ENCODE measurements around the gene CP. TPM values are rescaled to one million over a fixed set of nuclear protein-coding genes. Genes with fewer than 3 reads are reported as not detected.

The CP gene
- total RNA-seq, 1 experiment from 2014 or later: 1.5 TPM

DNA sequence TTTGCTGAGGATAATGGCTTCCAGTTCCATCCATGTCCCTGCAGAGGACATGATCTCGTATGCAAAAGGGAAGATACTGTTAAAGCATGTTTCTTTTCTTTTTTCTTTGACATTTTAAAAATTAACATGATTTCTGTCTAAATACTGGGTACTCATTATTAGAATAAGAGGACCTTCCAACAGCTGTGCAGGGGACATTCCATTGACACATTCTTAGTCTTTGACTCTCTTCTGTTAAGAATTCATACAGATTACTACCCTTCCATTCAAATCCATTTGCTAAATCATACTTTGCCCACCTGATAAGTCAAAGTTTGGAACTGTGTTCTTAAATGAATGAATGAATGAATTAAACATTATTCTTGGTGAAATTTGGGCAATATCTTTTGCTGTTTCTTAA lies 5.1 kb upstream of the CP start (continued):
- TF ChIP-seq FOXP1 (CRISPR knock-in tag; IDR thresholded peaks at IDR 0.05; ENCODE audit: borderline replicate concordance) (no peak), MYBL2 (CRISPR knock-in tag; IDR thresholded peaks at IDR 0.05) (no peak), ZNF121 (CRISPR knock-in tag; IDR thresholded peaks at IDR 0.05) (no peak), ZNF396 (CRISPR knock-in tag; IDR thresholded peaks at IDR 0.05; ENCODE audit: borderline replicate concordance) (no peak), EMX1 (CRISPR knock-in tag; IDR thresholded peaks at IDR 0.05) (no peak), OVOL2 (CRISPR knock-in tag; IDR thresholded peaks at IDR 0.05; ENCODE audit: borderline replicate concordance) (no peak), GRHL2 (CRISPR knock-in tag; IDR thresholded peaks at IDR 0.05; ENCODE audit: insufficient replicate concordance, severe bottlenecking) (no peak), SMAD4 (CRISPR knock-in tag; IDR thresholded peaks at IDR 0.05) (no peak)
- TF ChIP-seq, protein P1, sequence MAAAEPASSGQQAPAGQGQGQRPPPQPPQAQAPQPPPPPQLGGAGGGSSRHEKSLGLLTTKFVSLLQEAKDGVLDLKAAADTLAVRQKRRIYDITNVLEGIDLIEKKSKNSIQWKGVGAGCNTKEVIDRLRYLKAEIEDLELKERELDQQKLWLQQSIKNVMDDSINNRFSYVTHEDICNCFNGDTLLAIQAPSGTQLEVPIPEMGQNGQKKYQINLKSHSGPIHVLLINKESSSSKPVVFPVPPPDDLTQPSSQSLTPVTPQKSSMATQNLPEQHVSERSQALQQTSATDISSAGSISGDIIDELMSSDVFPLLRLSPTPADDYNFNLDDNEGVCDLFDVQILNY (CRISPR knock-in tag; IDR thresholded peaks at IDR 0.05): no peak

- TF ChIP-seq, protein P2, sequence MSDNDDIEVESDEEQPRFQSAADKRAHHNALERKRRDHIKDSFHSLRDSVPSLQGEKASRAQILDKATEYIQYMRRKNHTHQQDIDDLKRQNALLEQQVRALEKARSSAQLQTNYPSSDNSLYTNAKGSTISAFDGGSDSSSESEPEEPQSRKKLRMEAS (CRISPR knock-in tag; IDR thresholded peaks at IDR 0.05): no peak
- TF ChIP-seq, protein P3, sequence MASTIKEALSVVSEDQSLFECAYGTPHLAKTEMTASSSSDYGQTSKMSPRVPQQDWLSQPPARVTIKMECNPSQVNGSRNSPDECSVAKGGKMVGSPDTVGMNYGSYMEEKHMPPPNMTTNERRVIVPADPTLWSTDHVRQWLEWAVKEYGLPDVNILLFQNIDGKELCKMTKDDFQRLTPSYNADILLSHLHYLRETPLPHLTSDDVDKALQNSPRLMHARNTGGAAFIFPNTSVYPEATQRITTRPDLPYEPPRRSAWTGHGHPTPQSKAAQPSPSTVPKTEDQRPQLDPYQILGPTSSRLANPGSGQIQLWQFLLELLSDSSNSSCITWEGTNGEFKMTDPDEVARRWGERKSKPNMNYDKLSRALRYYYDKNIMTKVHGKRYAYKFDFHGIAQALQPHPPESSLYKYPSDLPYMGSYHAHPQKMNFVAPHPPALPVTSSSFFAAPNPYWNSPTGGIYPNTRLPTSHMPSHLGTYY (CRISPR knock-in tag; IDR thresholded peaks at IDR 0.05): no peak
- peak; percentile 70 for TF ChIP-seq GABPB1 (CRISPR knock-in tag; IDR thresholded peaks at IDR 0.05)
- H3K4me1 Mint-ChIP-seq: peaks cover 30% of the 10 kb centered on the region
- ChIA-PET POLR2A (no interaction called here), CTCF (no interaction called here)
- peaks cover 3% of the 10 kb centered on the region; the same call in 1 of the 2 replicates for H3K9me3 Mint-ChIP-seq
- H3K36me3 Mint-ChIP-seq: no peaks in the 10 kb centered on the region
- H3K27ac Mint-ChIP-seq: no peak overlapping the region
- no peak overlapping the region for H3K4me3 Mint-ChIP-seq
- ATAC-seq (no peak), DNase-seq (ENCODE audit: low spot score) (no peak)
- H3K27me3 Mint-ChIP-seq (ENCODE audit: low read depth): no peaks in the 10 kb centered on the region
Observed at GRCh38 chr3:149224736-149225594, 3.3 kb upstream of the CP start.

GRCh38 chr3:149223461-149223820 lies 1.8 kb upstream of the CP start:
- H3K27me3 Mint-ChIP-seq (ENCODE audit: low read depth): no peaks in the 10 kb centered on the region
- ChIA-PET CTCF (no interaction called here), POLR2A (no interaction called here)
- ATAC-seq (no peak), DNase-seq (ENCODE audit: low spot score) (no peak)
- H3K4me1 Mint-ChIP-seq: peaks cover 23% of the 10 kb centered on the region
- peaks cover 14% of the 10 kb centered on the region for H3K9me3 Mint-ChIP-seq
- no peak overlapping the region for H3K27ac Mint-ChIP-seq
- H3K4me3 Mint-ChIP-seq: no peak overlapping the region
- peaks cover 7% of the 10 kb centered on the region for H3K36me3 Mint-ChIP-seq
- TF ChIP-seq, protein P4, sequence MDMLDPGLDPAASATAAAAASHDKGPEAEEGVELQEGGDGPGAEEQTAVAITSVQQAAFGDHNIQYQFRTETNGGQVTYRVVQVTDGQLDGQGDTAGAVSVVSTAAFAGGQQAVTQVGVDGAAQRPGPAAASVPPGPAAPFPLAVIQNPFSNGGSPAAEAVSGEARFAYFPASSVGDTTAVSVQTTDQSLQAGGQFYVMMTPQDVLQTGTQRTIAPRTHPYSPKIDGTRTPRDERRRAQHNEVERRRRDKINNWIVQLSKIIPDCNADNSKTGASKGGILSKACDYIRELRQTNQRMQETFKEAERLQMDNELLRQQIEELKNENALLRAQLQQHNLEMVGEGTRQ (CRISPR knock-in tag; IDR thresholded peaks at IDR 0.05): no peak
- TF ChIP-seq, protein P5, sequence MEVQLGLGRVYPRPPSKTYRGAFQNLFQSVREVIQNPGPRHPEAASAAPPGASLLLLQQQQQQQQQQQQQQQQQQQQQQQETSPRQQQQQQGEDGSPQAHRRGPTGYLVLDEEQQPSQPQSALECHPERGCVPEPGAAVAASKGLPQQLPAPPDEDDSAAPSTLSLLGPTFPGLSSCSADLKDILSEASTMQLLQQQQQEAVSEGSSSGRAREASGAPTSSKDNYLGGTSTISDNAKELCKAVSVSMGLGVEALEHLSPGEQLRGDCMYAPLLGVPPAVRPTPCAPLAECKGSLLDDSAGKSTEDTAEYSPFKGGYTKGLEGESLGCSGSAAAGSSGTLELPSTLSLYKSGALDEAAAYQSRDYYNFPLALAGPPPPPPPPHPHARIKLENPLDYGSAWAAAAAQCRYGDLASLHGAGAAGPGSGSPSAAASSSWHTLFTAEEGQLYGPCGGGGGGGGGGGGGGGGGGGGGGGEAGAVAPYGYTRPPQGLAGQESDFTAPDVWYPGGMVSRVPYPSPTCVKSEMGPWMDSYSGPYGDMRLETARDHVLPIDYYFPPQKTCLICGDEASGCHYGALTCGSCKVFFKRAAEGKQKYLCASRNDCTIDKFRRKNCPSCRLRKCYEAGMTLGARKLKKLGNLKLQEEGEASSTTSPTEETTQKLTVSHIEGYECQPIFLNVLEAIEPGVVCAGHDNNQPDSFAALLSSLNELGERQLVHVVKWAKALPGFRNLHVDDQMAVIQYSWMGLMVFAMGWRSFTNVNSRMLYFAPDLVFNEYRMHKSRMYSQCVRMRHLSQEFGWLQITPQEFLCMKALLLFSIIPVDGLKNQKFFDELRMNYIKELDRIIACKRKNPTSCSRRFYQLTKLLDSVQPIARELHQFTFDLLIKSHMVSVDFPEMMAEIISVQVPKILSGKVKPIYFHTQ (CRISPR knock-in tag; IDR thresholded peaks at IDR 0.05): no peak
- TF ChIP-seq CBFB (CRISPR knock-in tag; IDR thresholded peaks at IDR 0.05; ENCODE audit: low read depth) (no peak), ATF6 (CRISPR knock-in tag; IDR thresholded peaks at IDR 0.05) (no peak), ZNF317 (CRISPR knock-in tag; IDR thresholded peaks at IDR 0.05; ENCODE audit: borderline replicate concordance, low read depth) (no peak), ZNF396 (CRISPR knock-in tag; IDR thresholded peaks at IDR 0.05; ENCODE audit: borderline replicate concordance) (no peak), TEAD4 (CRISPR knock-in tag; IDR thresholded peaks at IDR 0.05) (no peak), JUN (CRISPR knock-in tag; IDR thresholded peaks at IDR 0.05) (no peak), TP53 (CRISPR knock-in tag; IDR thresholded peaks at IDR 0.05) (no peak)
- TF ChIP-seq, protein P6, sequence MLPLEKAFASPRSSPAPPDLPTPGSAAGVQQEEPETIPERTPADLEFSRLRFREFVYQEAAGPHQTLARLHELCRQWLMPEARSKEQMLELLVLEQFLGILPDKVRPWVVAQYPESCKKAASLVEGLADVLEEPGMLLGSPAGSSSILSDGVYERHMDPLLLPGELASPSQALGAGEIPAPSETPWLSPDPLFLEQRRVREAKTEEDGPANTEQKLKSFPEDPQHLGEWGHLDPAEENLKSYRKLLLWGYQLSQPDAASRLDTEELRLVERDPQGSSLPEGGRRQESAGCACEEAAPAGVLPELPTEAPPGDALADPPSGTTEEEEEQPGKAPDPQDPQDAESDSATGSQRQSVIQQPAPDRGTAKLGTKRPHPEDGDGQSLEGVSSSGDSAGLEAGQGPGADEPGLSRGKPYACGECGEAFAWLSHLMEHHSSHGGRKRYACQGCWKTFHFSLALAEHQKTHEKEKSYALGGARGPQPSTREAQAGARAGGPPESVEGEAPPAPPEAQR (CRISPR knock-in tag; IDR thresholded peaks at IDR 0.05): no peak

Data from WTC11 (cell line).